H1 (cell line): ENCODE measurements around the gene INPP4B. TPM values are rescaled to one million over a fixed set of nuclear protein-coding genes. Genes with fewer than 3 reads are reported as not detected.

Source experiments
- CTCF ChIA-PET: fragments of 300-600 bp; sonication (Branson Sonifier 250); formaldehyde crosslinking; loops from one replicate; lab custom pipeline; 2021; ENCODE audit not compliant: partially characterized antibody; lab: Charles Lee
- POLR2A ChIA-PET: fragments of 300-600 bp; sonication (Branson Sonifier 250); formaldehyde crosslinking; loops from one replicate; lab custom pipeline; 2021; ENCODE audit warnings: inconsistent platforms; ENCODE audit not compliant: partially characterized antibody; lab: Charles Lee
- DNase-seq, 2 experiments: peaks; one replicate each; pipeline versions ENCODE4 v3.0.0 to v3.0.0-alpha.2; 2010 to 2022; ENCODE audit warnings: low spot score in 2 of 2, low read depth in 1 of 2, mixed read lengths in 1 of 2
- FAIRE-seq: peaks from 2 replicates; lab custom pipeline; 2011; peaks lifted over from hg19 to GRCh38; lab: Jason Lieb, UNC
- H2AFZ ChIP-seq: 2 replicates; pipeline ENCODE4 v1.8.1; 2012; ENCODE audit warnings: low read length, inconsistent platforms
- H2AK5ac ChIP-seq: 2 replicates; pipeline ENCODE4 v1.6.1; 2013; ENCODE audit warnings: low read depth, low read length
- H2BK120ac ChIP-seq: replicated peaks from 2 replicates; pipeline ENCODE3; 2013; ENCODE audit warnings: low read depth, low read length, inconsistent platforms
- H2BK12ac ChIP-seq: 2 replicates; pipeline ENCODE4 v1.6.1; 2013; ENCODE audit warnings: low read depth, low read length
- H2BK15ac ChIP-seq: 2 replicates; pipeline ENCODE4 v1.6.1; 2013; ENCODE audit warnings: low read length
- H2BK20ac ChIP-seq: 2 replicates; pipeline ENCODE4 v1.6.1; 2013; ENCODE audit warnings: low read length
- H2BK5ac ChIP-seq: 2 replicates; pipeline ENCODE4 v1.6.1; 2013; ENCODE audit warnings: low read depth, low read length
- H3K14ac ChIP-seq: 2 replicates; pipeline ENCODE4 v1.6.1; 2013; ENCODE audit warnings: inconsistent platforms; ENCODE audit not compliant: insufficient read length
- H3K18ac ChIP-seq: 2 replicates; pipeline ENCODE4 v1.6.1; 2013; ENCODE audit warnings: low read length; ENCODE audit errors: extremely low read depth
- H3K23ac ChIP-seq: 2 replicates; pipeline ENCODE4 v1.6.1; 2013; ENCODE audit warnings: inconsistent platforms; ENCODE audit not compliant: insufficient read length
- H3K23me2 ChIP-seq: 2 replicates; pipeline ENCODE4 v1.6.1; 2013; ENCODE audit warnings: low read depth, low read length
- H3K27ac ChIP-seq: 2 replicates; pipeline ENCODE4 v1.6.1; 2011; ENCODE audit warnings: low read depth, low read length, inconsistent platforms
- H3K27me3 ChIP-seq, 4 experiments: replicated peaks in 1 of 4; 1 replicate in 1 of 4; 2 replicates in 3 of 4; pipeline versions ENCODE4 v1.6.1 to v1.8.1; 2011 to 2013; ENCODE audit warnings: low read length in 3 of 4, mild to moderate bottlenecking in 3 of 4, inconsistent platforms in 2 of 4, mixed read lengths in 2 of 4, moderate library complexity in 1 of 4; ENCODE audit not compliant: control insufficient read depth in 3 of 4, insufficient read depth in 3 of 4; ENCODE audit errors: extremely low read depth in 1 of 4
- H3K36me3 ChIP-seq, 4 experiments: 2 replicates each; pipeline versions ENCODE4 v1.6.1 to v1.8.1; 2011 to 2013; ENCODE audit warnings: mild to moderate bottlenecking in 4 of 4, low read length in 3 of 4, moderate library complexity in 2 of 4, control low read depth in 1 of 4, inconsistent platforms in 1 of 4; ENCODE audit not compliant: insufficient read depth in 4 of 4, control insufficient read depth in 2 of 4
- H3K4ac ChIP-seq: replicated peaks from 2 replicates; pipeline ENCODE3; 2013; ENCODE audit warnings: low read length, low read depth, mixed read lengths, inconsistent platforms; ENCODE audit not compliant: insufficient read length
- H3K4me1 ChIP-seq, 4 experiments: replicated peaks in 1 of 4; 1 replicate in 1 of 4; 2 replicates in 3 of 4; pipeline versions ENCODE4 v1.6.1 to v1.8.1; 2011 to 2013; ENCODE audit warnings: low read length in 3 of 4, inconsistent platforms in 2 of 4, mixed read lengths in 1 of 4; ENCODE audit not compliant: insufficient read depth in 4 of 4, control insufficient read depth in 3 of 4
- H3K4me2 ChIP-seq, 2 experiments: 2 replicates each; pipeline versions ENCODE4 v1.6.1 to v1.8.1; 2011 to 2013; ENCODE audit warnings: low read depth in 2 of 2, low read length in 2 of 2, control low read depth in 1 of 2, inconsistent platforms in 1 of 2, mild to moderate bottlenecking in 1 of 2; ENCODE audit not compliant: insufficient read depth in 1 of 2
- H3K4me3 ChIP-seq, 4 experiments: fragments of 200-600, 300-600 bp in 1 of 4; sonication (generic), shearing (Covaris generic), sonication (Bioruptor Twin) in 1 of 4; 2 replicates each; pipeline versions ENCODE4 v1.5.1 to v1.8.1; 2011 to 2016; ENCODE audit warnings: low read length in 4 of 4, low read depth in 3 of 4, control low read depth in 2 of 4, inconsistent platforms in 2 of 4, mild to moderate bottlenecking in 2 of 4, mixed read lengths in 1 of 4, moderate library complexity in 1 of 4; ENCODE audit not compliant: insufficient read depth in 2 of 4; ENCODE audit errors: extremely low read depth in 1 of 4
- H3K56ac ChIP-seq: replicated peaks from 2 replicates; pipeline ENCODE3; 2013; ENCODE audit warnings: low read depth, mild to moderate bottlenecking, mixed read lengths, low read length, inconsistent platforms; ENCODE audit not compliant: insufficient read length
- H3K79me1 ChIP-seq: 2 replicates; pipeline ENCODE4 v1.6.1; 2013; ENCODE audit warnings: low read depth, low read length, control low read depth
- H3K79me2 ChIP-seq, 2 experiments: 2 replicates each; pipeline versions ENCODE4 v1.6.1 to v1.8.1; 2012 to 2013; ENCODE audit warnings: low read length in 2 of 2, mild to moderate bottlenecking in 2 of 2, inconsistent platforms in 1 of 2; ENCODE audit not compliant: insufficient read depth in 2 of 2, control insufficient read depth in 1 of 2
- H3K9ac ChIP-seq, 4 experiments: replicated peaks in 1 of 4; 1 replicate in 1 of 4; 2 replicates in 3 of 4; pipeline versions ENCODE4 v1.6.1 to v1.8.1; 2011 to 2013; ENCODE audit warnings: low read depth in 3 of 4, low read length in 3 of 4, control low read depth in 2 of 4, mild to moderate bottlenecking in 2 of 4, moderate library complexity in 2 of 4, inconsistent platforms in 1 of 4; ENCODE audit errors: extremely low read depth in 1 of 4
- H3K9me3 ChIP-seq, 2 experiments: 2 replicates each; pipeline versions ENCODE4 v1.6.1 to v1.8.1; 2012 to 2013; ENCODE audit warnings: mild to moderate bottlenecking in 2 of 2, moderate library complexity in 2 of 2, control low read depth in 1 of 2, inconsistent platforms in 1 of 2, low read depth in 1 of 2, low read length in 1 of 2, mixed read lengths in 1 of 2; ENCODE audit not compliant: insufficient read depth in 2 of 2
- H4K20me1 ChIP-seq, 2 experiments: replicated peaks in 1 of 2; 2 replicates each; pipeline versions ENCODE3 to v1.8.1; 2011 to 2013; ENCODE audit warnings: inconsistent platforms in 2 of 2, low read length in 2 of 2, mild to moderate bottlenecking in 1 of 2; ENCODE audit not compliant: insufficient read depth in 2 of 2, control insufficient read depth in 1 of 2
- H4K5ac ChIP-seq: 2 replicates; pipeline ENCODE4 v1.6.1; 2013; ENCODE audit warnings: low read length, low read depth, mixed read lengths, inconsistent platforms; ENCODE audit not compliant: insufficient read length
- H4K8ac ChIP-seq: 2 replicates; pipeline ENCODE4 v1.8.0; 2013; ENCODE audit warnings: mild to moderate bottlenecking, moderate library complexity, low read length, inconsistent platforms; ENCODE audit not compliant: insufficient read depth; ENCODE audit errors: extremely low read depth
- H4K91ac ChIP-seq: replicated peaks from 2 replicates; pipeline ENCODE3; 2013; ENCODE audit warnings: low read length, mixed read lengths, inconsistent platforms; ENCODE audit not compliant: insufficient read length
- GABPA ChIP-seq: IDR thresholded peaks from 2 replicates; pipeline ENCODE4 v1.6.1; 2011; ENCODE audit warnings: mild to moderate bottlenecking, low read length, moderate library complexity, borderline replicate concordance; ENCODE audit not compliant: insufficient read depth
- SIX5 ChIP-seq: IDR thresholded peaks from 2 replicates; pipeline ENCODE4 v1.6.1; 2011; ENCODE audit warnings: mild to moderate bottlenecking, low read depth, low read length
- TEAD4 ChIP-seq: IDR thresholded peaks from 2 replicates; pipeline ENCODE4 v1.6.1; 2012; ENCODE audit warnings: low read depth, low read length, inconsistent platforms, mixed read lengths
- WGBS, 2 experiments: shearing (Covaris generic) in 1 of 2; methylation state at CpG; one replicate each; pipeline versions ENCODE4 v1.1.6 to v1.1.7; 2013 to 2015; ENCODE audit warnings: low lambda C conversion rate in 2 of 2, mixed read lengths in 2 of 2, inconsistent platforms in 1 of 2, low coverage in 1 of 2, missing lambda C conversion rate in 1 of 2; ENCODE audit not compliant: insufficient replicate concordance in 2 of 2, insufficient coverage in 1 of 2, insufficient read length in 1 of 2; ENCODE audit errors: extremely low coverage in 1 of 2, missing lambda C conversion rate in 1 of 2; 5-methylcytosine and 5-hydroxymethylcytosine counted together
- polyA plus RNA-seq, 7 experiments: library from polyadenylated mRNA; depleted of rRNA in 3 of 7; stranded (reverse) in 5 of 7; unstranded in 2 of 7; fragments of >200 nt in 5 of 7; fragments of 200-250 nt in 2 of 7; gene quantifications; 1 replicate in 5 of 7; 2 replicates in 1 of 7; 4 replicates in 1 of 7; pipeline versions ENCODE4 v1.2.1 to v1.2.3, GENCODE V29; 2011 to 2013; ENCODE audit warnings: missing spikeins in 2 of 7, mixed read lengths in 2 of 7
- total RNA-seq: library from RNA; stranded (reverse); fragmentation: NEBNext Ultra II Directional; extraction: Animal tissue kit (Norgen Biotek cat#: 25700); gene quantifications from 2 replicates; pipeline ENCODE4 v1.2.1, GENCODE V29; 2021

INPP4B gene
- total and polyA plus RNA-seq, 2 of the 8 experiments (the other 6 are each of a cell fraction or from before 2014, with no cell fraction given) = 0.11 to 0.54 TPM

- Histone ChIP-seq H3K9ac (no peak overlapping the region), H3K23ac (no peak overlapping the region), H3K9me3 (no peaks in the 10 kb centered on the region), H2BK12ac (no peak overlapping the region), H4K5ac (no peak overlapping the region), H3K27me3 (no peaks in the 10 kb centered on the region), H4K91ac (no peak overlapping the region), H2AFZ (no peak overlapping the region), H2BK15ac (no peak overlapping the region), H3K14ac (no peak overlapping the region), H3K27ac (no peak overlapping the region), H2AK5ac (no peak overlapping the region), H3K79me1 (no peaks in the 10 kb centered on the region), H3K23me2 (no peaks in the 10 kb centered on the region; the same call in 1 of the 2 replicates), H4K20me1 (no peaks in the 10 kb centered on the region), H3K4me1 (peaks cover 0 to 5% (median 2%) of the 10 kb centered on the region in 4 experiments; a peak in 2 of 7 replicates), H3K56ac (no peak overlapping the region), H3K18ac (no peak overlapping the region), H4K8ac (no peak overlapping the region), H3K79me2 (no peaks in the 10 kb centered on the region), H2BK5ac (no peak overlapping the region), H3K4me3 (no peak overlapping the region), H2BK120ac (no peak overlapping the region), H3K4ac (no peak overlapping the region), H2BK20ac (no peak overlapping the region), H3K36me3 (no peaks in the 10 kb centered on the region), H3K4me2 (no peak overlapping the region)
- DNase-seq (no peak), FAIRE-seq (no peak)
- ChIA-PET POLR2A (no interaction called here), CTCF (no interaction called here)
- TF ChIP-seq GABPA (no peak), SIX5 (no peak), TEAD4 (no peak)
- 89% methylated on average over 2 of the region's 2 CpGs; no CpG with 5 or more reads in 1 of the 2 experiments for WGBS, 2 experiments
Observed at GRCh38 chr4:142361981-142362380, 484.1 kb downstream of the INPP4B start.
